NCI-H146 (cell line): ENCODE data around the gene ZNF331.

Experiments used
- DNase-seq: peaks from one replicate; lab custom pipeline; 2025; lab: John Stamatoyannopoulos, UW

ZNF331 gene

DNA sequence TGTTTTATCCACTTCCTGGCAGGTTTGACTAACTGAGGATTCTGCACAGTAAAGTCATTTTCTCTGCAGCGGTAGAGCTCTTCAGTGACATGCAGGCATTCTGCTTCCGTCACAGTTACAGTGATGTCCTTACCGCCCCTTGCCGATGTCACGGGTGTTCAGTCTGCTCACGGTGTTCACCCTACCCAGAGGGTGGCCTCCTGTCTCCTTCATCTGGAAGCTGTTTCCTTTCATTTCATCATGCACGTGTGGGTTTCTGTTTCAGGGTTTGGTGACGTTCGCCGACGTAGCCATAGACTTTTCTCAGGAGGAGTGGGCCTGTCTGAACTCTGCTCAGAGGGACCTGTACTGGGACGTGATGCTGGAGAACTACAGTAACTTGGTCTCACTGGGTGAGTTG lies 33.4 kb downstream of the ZNF331 start:
- DNase-seq = no peak

DNA sequence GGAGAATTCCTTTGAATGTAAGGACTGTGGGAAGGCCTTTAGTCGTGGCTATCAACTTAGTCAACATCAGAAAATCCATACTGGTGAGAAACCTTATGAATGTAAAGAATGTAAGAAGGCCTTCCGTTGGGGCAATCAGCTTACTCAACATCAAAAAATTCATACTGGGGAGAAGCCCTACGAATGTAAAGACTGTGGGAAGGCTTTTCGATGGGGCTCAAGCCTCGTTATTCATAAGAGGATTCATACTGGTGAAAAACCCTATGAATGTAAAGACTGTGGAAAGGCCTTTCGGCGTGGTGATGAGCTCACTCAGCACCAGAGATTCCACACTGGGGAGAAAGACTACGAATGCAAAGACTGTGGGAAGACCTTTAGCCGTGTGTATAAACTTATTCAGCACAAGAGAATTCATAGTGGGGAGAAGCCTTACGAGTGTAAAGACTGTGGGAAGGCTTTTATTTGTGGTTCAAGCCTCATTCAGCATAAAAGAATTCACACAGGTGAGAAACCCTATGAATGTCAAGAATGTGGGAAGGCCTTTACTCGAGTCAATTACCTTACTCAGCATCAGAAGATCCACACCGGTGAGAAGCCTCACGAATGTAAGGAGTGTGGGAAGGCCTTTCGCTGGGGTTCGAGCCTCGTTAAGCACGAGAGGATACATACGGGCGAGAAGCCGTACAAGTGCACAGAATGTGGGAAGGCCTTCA lies 39.2 kb downstream of the ZNF331 start:
- no peak for DNase-seq

DNA sequence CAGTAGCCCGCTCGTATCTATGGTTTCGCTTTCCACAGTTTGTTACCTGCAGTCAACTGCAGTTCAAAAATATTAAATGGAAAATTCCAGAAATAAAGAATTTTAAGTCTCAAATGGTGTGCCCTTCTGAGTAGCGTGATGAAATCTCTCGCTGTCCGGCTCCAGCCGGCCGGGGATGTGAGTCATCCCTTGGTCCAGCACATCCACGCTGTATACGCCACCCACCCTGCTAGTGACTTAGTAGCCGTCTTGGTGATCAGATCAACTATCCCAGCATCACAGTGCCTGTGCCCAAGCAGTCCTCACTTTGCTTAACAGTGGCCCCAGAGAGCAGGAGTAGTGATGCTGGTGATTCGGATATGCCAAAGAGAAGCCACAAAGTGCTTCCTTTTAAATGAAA lies 40.0 kb downstream of the ZNF331 start:
- DNase-seq = no peak

DNA sequence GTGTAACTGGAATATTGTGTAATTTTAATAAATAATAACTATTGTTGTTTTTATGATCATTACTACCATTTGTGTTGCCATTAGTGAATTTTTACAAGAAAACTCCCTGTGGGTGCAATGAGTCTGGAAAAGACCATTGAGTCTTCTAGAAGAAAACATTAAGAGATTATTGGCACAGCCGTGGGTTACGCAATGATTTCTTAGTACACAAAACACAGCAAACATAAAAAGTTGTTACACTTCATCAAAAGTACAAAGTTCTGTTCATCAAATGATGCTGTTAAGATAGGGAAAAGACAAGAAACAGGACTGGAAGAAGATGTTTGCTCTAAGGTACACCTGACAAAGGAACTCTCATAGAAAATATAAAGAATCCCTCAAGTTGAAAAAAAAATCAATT lies 41.6 kb downstream of the ZNF331 start:
- DNase-seq = no peak

DNA sequence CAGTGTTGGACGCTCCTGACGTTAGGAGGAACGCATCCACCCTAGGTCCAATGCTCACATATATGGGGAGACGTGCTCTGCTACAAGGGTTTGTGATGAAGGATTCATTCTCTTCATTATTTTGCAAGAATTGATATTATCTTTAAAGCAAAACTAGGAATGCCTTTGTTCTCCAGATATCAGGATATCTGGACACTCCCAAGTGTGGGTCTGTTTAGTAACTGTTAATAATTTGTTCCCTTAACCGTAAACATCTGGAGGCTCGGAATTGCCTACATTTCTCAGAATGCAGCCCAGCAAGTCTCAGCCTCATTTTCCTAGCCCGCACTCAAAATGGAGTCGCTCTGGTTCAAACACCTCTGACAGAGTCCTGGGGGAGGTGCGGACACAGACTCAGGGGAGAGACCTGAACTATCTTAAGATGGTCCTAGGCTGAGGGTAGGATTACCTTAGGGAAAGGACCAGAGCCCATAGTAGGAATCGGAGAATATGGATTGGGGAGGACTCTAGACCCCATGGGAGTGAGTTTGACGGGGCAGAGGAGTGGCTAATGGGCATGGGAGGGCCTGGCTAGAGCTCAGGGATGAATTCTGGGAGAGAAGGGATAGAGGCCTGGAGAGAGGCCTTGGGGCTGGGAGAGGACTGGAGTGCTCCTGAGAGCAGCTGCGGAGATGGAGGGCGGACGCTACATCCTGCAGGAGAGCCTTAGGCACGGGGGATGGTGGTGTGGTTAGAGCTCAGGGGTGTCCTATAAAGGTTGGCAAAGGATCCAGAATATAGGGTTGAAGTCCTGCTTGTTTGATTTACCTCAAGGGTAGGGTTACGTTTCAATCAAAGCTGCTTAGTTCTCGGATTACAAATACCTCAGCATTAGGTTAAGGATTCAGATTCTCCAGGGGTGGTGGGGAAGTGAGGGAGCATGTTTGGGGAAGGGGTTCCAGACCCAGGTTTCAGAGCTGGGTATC lies 43.2 kb downstream of the ZNF331 start:
- no peak for DNase-seq

DNA sequence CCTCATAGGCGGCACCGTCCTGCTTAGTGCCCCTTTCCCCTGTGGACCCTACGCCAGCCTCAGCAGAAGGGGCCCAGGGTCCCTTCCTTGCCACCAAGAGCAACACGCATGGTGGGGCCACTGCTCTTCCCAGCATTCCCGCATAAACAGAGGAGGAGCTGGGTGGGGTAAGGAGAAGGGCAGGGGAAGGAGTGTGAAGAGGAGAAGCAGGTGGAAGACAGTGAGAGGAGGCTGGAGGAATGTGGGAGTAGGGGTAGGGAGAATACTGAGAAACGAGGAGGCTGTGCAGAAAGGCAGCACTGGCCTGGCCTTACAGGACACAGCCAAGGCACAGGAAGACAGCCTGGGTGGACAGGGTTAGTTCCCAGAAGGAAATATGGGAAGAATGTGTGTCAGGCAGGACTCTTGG lies 43.9 kb downstream of the ZNF331 start:
- no peak for DNase-seq

DNA sequence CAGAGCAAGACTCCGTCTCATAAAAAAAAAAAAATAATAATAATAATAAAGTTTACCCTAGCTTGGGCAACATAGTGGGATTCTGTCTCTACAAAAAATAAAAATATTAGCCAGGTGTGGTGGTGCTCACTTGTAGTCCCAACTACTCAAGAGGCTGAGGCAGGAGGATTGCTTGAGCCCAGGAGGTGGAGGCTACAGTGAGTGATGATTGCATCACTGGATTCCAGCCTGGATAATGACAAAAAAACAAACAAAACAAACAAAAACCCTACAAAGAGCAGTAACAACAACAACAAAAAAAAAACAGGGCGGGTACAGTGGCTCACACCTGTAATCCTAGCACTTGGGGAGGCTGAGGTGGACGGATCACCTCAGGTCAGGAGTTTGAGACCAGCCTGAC lies 45.2 kb downstream of the ZNF331 start:
- no peak for DNase-seq

DNA sequence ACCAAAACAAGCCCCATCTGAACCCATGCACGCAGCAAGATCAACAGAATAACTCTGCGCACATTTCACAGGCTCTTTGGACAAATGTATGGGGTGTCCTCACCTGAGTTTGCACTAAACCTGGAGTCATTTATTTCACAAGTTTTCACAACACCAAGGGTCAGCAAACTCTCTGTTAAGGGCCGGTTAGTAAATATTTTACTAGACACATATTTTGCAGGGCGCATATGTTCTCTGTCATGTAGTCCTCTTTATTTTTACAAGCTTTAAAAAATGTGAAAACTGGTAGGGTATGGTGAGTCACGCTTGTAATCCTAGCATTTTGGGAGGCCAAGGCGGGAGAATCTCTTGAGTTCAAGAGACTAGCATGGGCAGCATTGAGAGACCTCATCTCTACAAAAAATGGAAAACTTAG lies 48.3 kb downstream of the ZNF331 start:
- DNase-seq = no peak

DNA sequence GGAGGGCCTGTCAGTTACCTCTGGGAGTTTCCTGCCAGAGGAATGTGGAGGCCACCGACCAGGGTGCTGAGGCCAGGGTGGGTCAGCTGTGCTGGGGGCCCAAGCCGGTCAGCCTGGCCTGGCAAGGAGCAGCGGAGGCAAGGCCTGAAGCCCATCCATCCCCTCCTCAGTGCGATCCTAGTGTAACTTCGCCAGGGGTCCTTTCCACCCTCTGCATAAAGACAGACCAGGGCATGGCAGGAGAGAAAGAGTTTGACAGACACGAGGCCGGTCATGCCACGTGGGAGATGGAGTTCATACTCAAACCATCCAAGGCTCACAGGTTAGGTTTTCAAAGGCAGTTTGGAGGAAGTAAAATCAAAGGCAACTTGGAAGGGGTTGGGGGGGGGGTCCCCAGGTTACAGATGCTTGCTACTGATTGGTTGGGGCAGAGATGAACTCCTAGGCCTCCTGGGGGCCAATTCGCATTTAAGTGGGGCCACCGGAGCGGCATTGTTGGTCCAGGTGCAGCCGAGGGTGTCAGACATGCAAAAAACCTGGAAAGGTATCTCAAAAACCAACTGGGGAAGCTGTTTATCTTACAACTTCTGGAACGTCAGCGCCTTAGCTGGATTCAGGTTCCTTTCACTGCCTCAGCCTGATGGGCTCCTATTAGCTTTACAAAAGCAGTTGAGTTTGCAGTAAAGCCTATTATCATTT lies 57.0 kb downstream of the ZNF331 start:
- DNase-seq = no peak

DNA sequence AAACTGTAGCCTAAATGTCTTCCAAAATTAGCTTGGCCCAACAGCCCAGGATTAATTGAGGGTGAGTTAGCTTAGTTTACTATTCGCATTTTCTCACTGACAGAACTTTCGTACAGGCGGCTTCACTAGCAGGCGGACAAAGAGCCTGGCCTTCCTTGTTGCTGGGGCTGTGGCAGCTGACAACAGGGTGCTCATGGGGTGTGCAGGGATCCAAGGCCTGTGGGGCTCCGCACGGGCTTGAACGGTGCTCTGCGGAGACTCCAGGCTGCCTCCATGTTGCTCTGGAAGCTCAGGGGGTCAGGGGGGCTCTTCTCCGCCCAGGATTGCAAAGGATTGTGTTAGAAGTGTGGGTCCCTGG lies 57.5 kb downstream of the ZNF331 start:
- DNase-seq = no peak

DNA sequence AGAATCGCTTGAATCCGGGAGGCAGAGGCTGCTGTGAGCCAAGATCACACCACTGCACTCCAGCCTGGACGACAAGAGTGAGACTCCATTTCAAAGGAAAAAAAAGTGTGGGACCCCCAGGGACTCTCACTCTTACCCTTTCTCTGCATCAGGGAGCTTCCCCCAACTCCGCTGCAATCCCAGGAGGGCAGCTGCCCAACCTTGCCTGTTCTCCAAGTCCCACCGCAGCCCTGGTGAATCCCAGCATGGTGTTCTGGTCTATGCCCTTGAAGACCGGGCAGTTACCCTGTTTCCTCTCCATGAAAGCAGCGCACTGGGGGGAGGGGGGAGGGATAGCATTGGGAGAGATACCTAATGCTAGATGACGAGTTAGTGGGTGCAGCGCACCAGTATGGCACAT lies 58.1 kb downstream of the ZNF331 start:
- no peak for DNase-seq

DNA sequence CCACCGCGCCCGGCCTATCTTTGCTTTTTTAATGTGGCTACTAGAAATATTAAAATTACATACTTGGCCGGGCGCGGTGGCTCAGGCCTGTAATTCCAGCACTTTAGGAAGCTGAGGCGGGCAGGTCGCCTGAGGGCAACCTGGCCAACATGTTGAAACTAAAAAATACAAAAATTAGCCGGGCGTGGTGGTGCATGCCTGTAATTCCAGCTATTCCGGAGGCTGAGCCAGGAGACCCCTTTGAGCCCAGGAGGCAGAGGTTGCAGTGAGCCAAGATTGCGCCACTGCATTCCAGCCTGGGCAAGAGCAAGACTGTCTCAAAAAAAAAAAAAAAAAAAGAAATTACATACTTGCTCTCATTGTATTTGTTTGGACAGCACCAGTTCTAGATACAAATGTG lies 59.1 kb downstream of the ZNF331 start:
- DNase-seq = no peak

DNA sequence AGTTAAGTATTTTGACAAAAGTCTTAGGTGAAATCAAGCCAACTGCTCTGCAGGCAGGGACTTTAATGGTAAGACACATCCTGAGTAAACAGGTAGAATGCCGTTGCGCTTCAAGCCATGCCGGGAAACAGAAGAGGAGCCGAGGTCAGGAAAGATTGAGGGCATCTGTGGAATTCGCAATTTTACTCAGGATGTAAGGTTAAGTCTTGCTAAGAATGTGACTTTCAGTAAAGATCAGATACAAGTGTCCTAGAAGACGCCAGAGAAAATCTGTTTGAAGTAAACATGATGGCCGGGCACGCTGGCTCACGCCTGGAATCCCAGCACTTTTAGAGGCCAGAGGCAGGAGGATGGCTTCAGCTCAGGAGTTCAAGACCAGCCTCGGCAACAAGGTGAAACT lies 60.4 kb downstream of the ZNF331 start:
- no peak for DNase-seq

DNA sequence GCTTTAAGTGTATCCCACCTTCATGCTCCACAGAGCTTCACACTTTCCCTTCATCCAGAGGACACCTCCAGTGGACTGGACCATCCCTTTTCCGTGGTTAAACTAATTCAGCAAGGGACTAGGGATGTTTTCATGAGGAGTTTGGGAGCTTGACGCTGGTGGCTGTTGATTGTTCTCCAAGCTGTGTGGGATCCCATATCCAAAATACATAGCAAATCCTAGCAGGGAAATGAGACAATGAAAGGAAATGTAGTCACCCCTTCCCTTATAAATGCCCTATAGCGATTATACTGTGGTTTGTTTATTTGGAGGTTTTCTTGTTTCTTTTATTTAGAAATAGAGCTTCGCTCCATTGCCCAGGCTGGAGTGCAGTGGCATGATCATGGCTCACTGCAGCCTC lies 62.3 kb downstream of the ZNF331 start:
- no peak for DNase-seq

DNA sequence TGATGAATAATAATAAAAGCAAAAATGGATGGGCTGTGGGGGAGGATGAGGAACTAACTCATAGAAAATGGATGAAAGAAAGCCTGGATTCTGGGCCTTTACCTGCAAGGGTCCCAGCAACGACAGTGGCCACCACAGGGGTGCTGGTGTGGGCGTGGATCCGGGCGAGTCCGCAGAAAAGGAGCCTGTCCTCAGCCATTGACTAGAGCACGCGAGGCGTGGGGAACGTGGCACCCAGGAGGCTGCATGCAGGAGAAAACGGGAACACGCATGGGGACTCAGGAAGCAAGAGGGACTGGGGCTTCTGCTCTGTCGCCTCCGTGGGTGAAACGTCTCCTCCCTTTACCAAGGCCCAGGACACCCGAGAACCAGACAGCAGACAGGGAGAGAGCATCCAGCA lies 68.1 kb downstream of the ZNF331 start:
- DNase-seq = no peak

DNA sequence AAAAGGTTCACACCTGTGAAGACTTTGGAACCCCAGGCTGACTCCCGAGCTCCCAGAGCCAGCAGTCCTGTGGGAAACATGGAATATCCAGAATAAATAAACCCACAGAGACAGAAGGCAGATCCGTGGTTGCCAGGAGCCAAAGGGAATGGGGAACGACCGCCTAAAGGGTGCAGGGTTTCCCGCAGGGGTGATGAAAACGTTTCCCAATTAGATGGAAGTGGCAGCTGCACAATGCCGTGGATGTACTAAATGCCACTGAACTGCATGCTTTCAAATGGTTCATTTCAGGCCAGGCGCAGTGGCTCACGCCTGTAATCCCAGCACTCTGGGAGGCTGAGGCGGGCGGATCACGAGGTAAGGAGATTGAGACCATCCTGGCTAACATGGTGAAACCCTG lies 70.4 kb downstream of the ZNF331 start:
- DNase-seq = no peak

DNA sequence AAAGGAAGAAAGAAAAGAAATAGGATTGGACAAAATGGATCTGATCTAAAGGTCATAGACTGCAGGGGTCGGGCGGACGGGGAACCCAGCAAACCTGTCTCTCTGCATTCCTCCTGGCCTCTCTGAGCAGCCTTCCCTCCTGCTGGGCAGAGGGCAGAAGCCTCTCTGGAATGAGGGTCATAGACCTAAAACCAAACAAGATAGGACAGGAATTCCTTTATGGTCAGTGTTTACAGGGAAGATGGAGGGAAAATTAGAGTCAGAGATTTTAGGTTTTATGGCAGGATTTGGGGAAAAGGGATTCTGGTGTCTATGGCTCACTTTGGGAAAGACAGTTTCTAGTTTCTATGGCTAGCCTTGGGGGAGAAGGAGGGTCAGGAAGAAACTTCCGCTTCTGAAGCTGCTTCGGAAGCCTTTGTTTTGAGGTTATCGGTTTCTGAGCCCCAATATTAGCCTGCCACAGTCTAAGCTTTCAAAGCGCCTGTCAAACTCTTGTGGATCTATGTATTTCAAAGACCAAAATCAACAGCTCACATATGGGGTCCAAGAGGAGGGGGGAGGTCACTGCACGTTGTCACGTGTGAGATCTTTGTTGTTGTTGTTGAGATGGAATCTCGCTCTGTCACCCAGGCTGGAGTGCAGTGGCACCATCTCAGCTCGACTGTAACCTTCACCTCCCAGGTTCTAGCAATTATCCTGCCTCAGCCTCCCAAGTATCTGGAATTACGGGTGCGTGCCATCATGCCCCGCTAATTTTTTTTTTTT lies 75.0 kb downstream of the ZNF331 start:
- DNase-seq = no peak

DNA sequence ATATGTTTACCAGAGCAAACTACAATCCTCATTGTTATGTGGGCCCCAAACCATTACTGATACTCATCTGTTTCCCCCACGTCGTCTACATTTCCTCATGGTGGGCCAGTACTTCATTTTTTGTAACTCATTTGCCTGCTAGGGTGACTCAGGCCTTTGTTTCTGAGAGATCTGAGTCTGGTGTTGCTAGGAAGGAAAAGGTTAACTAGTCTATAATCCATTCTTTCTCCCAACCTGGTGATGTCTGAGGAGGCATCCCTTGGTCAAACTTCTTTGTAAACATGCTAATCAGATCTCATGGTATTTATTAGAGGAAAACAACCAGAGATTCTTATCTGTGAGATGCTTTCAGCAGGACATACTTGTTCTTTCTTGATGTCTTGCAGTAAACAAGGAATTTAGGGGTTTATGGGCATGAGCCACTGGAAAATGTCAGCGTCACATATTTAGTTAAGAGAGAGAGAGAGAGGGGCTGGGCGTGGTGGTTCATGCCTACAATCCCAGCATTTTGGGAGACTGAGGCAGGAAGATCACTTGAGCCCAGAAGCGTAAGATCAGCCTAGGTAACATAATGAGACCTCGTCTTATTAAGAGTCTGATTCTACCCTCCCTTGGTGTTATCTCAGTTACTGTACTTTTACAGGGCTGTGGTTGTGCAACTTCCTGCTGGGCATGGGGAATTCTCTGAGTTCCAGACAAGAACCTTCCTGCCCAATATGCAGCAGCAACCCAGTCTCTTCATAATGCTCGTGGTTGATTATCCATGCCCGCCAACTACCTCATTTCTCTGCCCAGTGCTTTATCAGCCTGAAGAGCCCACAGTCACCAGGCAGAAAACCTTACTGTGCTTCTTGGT lies 84.2 kb downstream of the ZNF331 start:
- DNase-seq = no peak

DNA sequence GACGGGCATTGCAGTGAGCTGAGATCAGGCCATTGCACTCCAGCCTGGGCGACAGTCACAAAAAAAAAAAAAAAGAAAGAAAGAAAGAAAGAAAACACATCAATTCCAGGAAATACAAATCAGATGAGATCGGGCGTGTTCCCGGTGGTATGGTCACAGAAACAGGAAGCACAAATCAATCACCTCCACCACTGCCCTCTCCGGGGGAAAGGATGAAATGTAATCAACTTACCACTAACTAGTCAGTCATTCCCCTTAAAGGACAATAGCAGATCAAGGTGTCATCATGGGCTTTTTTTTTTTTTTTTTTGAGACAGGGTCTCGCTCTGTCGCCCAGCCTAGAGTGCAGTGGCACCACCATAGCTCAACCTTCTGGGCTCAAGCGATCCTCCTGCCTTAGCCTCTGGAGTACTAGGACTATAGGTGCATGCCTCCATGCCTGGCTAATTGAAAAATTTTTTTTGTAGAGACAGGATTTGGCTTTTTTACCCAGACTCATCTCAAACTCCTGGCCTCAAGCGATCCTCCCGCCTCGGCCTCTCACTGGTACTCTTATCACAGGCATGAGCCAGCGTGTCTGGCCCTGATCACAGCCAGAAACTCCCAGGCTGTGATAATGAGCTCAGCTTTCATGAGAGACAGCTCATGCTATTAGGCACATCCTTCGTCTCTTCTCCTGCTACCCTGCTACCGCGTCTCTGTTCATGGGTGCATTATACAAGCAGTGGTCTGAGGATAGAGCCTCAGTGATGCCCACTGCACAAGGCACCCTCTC lies 87.0 kb downstream of the ZNF331 start:
- DNase-seq = no peak

DNA sequence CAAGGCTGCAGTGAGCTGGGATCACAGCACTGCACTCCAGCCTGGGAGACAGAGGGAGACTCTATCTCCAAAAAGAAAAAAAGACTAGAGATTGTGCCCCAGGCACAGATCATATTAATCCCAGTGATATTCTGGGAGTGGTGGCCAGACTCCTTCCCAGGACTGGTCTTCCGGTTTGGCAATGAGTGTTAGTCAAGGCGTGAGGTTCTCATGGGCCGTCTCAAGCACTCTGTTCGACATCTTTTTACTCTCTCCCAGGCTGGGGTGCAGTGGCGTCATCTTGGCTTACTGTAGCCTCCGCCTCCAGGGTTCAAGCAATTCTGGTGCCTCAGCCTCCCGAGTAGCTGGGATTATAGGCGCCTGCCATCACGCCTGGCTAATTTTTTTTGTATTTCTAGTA lies 88.5 kb downstream of the ZNF331 start:
- DNase-seq = no peak
